HG03280 (cell line): ENCODE results near the gene FBXW11.

Experiments
- ATAC-seq: cut with Tn5 transposase; IDR thresholded peaks from one replicate; pipeline ENCODE4 v1.9.1; 2021; ENCODE audit warnings: mild to moderate bottlenecking, moderate library complexity; ENCODE audit not compliant: unreplicated experiment

The FBXW11 gene

GRCh38 chr5:171813813-171814490, 192.5 kb downstream of the FBXW11 start:
- no peak for ATAC-seq

GRCh38 chr5:171813270-171813669, 193.2 kb downstream of the FBXW11 start:
- no peak for ATAC-seq
